ENCODE results near the gene DGCR8. TPM values are rescaled to one million over a fixed set of nuclear protein-coding genes. Genes with fewer than 3 reads are reported as not detected.

DGCR8 gene
- polyA plus RNA-seq, 1 experiment = 21.3 TPM

DNA sequence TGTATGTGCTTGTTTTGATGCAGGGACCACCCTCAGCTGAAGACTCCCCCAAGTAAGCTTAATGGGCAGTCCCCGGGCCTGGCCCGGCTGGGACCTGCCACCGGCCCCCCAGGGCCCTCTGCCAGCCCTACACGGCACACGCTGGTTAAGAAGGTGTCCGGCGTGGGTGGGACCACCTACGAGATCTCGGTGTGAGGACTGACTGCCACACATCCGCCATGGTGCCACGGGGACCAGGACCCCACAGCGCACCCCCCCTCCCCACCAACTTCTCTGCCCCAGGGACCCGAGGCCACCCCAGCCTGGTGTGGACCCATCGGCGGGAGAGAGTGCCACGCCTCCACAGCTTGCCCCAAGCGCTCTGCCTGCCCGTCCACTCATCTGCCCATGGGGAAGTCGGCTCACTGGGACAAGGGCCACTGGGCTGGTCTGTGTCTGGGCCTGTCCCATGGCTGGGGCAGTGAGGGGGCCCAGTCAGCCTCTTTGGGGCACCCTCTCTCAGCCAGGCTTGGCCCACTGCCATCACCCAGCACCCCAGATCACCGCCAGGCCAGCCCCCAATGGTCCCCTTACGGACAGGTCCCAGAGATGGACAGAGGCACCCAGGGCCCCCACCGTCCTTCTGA, 65.3 kb downstream of the DGCR8 start:
- ChIA-PET CTCF (interaction anchor here (1.0 kb wide), 1 partner anchor 12 kb away, joined by 4 read pairs; no protein-coding TSS in a partner anchor), POLR2A (no interaction called here)
- H3K27me3 ChIP-seq (ENCODE audit: control insufficient read depth, insufficient read depth, low read length) = no peaks in the 10 kb centered on the region
- DNase-seq (ENCODE audit: low read depth) = no peak
- H3K4me3 ChIP-seq (ENCODE audit: low read depth, low read length) = no peak overlapping the region
- TF ChIP-seq, protein P1, sequence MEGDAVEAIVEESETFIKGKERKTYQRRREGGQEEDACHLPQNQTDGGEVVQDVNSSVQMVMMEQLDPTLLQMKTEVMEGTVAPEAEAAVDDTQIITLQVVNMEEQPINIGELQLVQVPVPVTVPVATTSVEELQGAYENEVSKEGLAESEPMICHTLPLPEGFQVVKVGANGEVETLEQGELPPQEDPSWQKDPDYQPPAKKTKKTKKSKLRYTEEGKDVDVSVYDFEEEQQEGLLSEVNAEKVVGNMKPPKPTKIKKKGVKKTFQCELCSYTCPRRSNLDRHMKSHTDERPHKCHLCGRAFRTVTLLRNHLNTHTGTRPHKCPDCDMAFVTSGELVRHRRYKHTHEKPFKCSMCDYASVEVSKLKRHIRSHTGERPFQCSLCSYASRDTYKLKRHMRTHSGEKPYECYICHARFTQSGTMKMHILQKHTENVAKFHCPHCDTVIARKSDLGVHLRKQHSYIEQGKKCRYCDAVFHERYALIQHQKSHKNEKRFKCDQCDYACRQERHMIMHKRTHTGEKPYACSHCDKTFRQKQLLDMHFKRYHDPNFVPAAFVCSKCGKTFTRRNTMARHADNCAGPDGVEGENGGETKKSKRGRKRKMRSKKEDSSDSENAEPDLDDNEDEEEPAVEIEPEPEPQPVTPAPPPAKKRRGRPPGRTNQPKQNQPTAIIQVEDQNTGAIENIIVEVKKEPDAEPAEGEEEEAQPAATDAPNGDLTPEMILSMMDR (IDR thresholded peaks at IDR 0.05; ENCODE audit: insufficient read depth, low read depth, low read length) = no peak
- peaks cover 15% of the 10 kb centered on the region for H3K36me3 ChIP-seq (ENCODE audit: control insufficient read depth, insufficient read depth, low read length)

GRCh38 chr22:20145832-20146223, 65.8 kb downstream of the DGCR8 start:
- CTCF ChIA-PET = no interaction called here
- POLR2A ChIA-PET = no interaction called here
- no peaks in the 10 kb centered on the region for H3K27me3 ChIP-seq (ENCODE audit: control insufficient read depth, insufficient read depth, low read length)
- H3K36me3 ChIP-seq (ENCODE audit: control insufficient read depth, insufficient read depth, low read length) = peaks cover 15% of the 10 kb centered on the region
- no peak overlapping the region for H3K4me3 ChIP-seq (ENCODE audit: low read depth, low read length)
- DNase-seq (ENCODE audit: low read depth) = no peak
- TF ChIP-seq, protein P1 (IDR thresholded peaks at IDR 0.05; ENCODE audit: insufficient read depth, low read depth, low read length) = no peak

DNA sequence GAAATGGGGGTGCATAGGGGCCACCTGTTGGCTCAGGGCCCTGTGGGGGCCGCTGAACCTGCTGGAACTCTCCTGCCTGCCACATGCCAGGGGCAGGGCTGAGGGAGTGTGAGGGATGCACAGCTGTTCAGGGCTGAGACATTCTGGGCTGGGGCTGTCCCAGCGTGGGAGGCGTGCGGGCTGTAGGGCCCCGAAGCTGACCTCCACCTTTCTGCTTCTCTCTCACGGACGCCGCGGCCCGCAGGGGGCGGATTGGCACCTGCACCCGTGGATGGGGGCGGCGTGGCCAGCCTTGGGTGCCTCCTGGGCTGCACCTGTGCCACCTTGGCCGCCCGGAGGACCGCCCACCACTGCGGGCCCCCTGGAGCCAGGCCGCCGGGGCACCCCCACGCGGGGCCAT, 66.7 kb downstream of the DGCR8 start:
- peaks cover 15% of the 10 kb centered on the region for H3K36me3 ChIP-seq (ENCODE audit: control insufficient read depth, insufficient read depth, low read length)

DNA sequence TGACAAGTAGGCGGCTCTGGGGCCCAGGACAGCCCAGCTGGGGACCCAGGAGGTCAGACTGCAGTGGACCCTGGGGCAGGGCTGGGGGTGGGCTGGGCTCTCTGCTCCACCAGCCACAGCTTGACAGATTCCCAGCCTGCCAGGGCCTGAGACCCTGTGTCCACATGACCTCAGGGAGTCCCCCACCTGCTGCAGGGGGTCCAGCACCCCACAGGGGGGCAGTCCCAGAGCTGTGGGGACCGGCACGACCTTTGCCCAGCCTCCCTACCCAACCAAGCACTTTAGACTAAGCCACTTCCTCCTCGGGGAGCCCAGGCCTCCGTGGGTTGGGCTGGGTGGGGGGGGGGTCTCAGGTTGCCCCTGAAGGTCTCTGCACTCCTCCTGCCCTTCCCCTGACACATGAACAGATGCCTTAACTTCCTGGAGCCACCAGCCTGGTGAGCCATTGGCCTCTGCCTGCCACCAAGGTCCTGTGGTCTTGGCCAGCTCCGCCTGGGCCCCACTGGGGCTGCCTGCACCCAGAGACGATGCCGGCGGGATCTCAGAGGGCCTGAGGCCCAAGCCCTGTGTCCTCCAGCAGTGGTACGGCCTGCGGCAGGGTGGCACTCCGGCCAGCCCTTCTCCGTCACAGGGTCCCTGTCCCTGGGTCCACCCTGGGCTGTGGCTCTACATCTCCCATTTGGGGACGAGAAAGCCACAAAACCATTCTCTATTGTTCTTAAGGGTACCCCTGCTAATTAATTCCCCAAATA, 67.4 kb downstream of the DGCR8 start:
- H3K4me3 ChIP-seq (ENCODE audit: low read depth, low read length) = no peak overlapping the region
- ChIA-PET CTCF (interaction anchor here (0.7 kb wide), 1 partner anchor 175 kb away, joined by 3 read pairs; no protein-coding TSS in a partner anchor), POLR2A (no interaction called here)
- H3K27me3 ChIP-seq (ENCODE audit: control insufficient read depth, insufficient read depth, low read length) = no peaks in the 10 kb centered on the region
- H3K36me3 ChIP-seq (ENCODE audit: control insufficient read depth, insufficient read depth, low read length) = peaks cover 14% of the 10 kb centered on the region
- no peak for DNase-seq (ENCODE audit: low read depth)
- TF ChIP-seq, protein P1 (IDR thresholded peaks at IDR 0.05; ENCODE audit: insufficient read depth, low read depth, low read length) = no peak

More for the DNA sequence above, 66.7 kb downstream of the DGCR8 start:
- H3K4me3 ChIP-seq (ENCODE audit: low read depth, low read length) = no peak overlapping the region
- DNase-seq (ENCODE audit: low read depth) = no peak
- ChIA-PET CTCF (interaction anchor here (0.7 kb wide), 1 partner anchor 174 kb away, joined by 3 read pairs; no protein-coding TSS in a partner anchor), POLR2A (no interaction called here)
- TF ChIP-seq, protein P1 (IDR thresholded peaks at IDR 0.05; ENCODE audit: insufficient read depth, low read depth, low read length) = no peak
- no peaks in the 10 kb centered on the region for H3K27me3 ChIP-seq (ENCODE audit: control insufficient read depth, insufficient read depth, low read length)

- POLR2A ChIA-PET = no interaction called here
- Histone ChIP-seq H3K27me3 (ENCODE audit: control insufficient read depth, insufficient read depth, low read length) (no peaks in the 10 kb centered on the region), H3K4me3 (ENCODE audit: low read depth, low read length) (no peak overlapping the region), H3K36me3 (ENCODE audit: control insufficient read depth, insufficient read depth, low read length) (peaks cover 9% of the 10 kb centered on the region)
- TF ChIP-seq, protein P1 (IDR thresholded peaks at IDR 0.05; ENCODE audit: insufficient read depth, low read depth, low read length) = no peak
- CTCF ChIA-PET = no interaction called here
- no peak for DNase-seq (ENCODE audit: low read depth)
Measured at GRCh38 chr22:20148414-20148813, 68.4 kb downstream of the DGCR8 start.

Data from BJ (cell line).